Nephron progenitor cell (in vitro differentiated cells): Measurements from ENCODE around the gene C17orf107.
"Not testable (repeated sequence)": the region's sequence is repeated elsewhere in the genome, so short reads cannot be mapped to it uniquely, and the experiment has no call there.

ENCODE experiments used
- DNase-seq: peaks from one replicate; pipeline ENCODE4 v3.0.0; 2021
- H3K27ac Mint-ChIP-seq: 2 replicates; pipeline ENCODE4 v1.8.0; 2021; ENCODE audit warnings: mild to moderate bottlenecking, moderate library complexity, mixed read lengths
- H3K27me3 Mint-ChIP-seq: 2 replicates; pipeline ENCODE4 v1.8.0; 2021; ENCODE audit warnings: mild to moderate bottlenecking, low read depth, mixed read lengths; ENCODE audit not compliant: poor library complexity
- H3K36me3 Mint-ChIP-seq: 2 replicates; pipeline ENCODE4 v1.8.0; 2021; ENCODE audit warnings: low read depth, mixed read lengths
- H3K4me1 Mint-ChIP-seq: 2 replicates; pipeline ENCODE4 v1.8.0; 2021; ENCODE audit warnings: mixed read lengths
- H3K4me3 Mint-ChIP-seq: 2 replicates; pipeline ENCODE4 v1.8.0; 2021; ENCODE audit warnings: mild to moderate bottlenecking, moderate library complexity, mixed read lengths
- H3K9me3 Mint-ChIP-seq: 2 replicates; pipeline ENCODE4 v1.8.0; 2021; ENCODE audit warnings: mild to moderate bottlenecking, moderate library complexity, mixed read lengths
- TF ChIP-seq, protein P1 (sequence below): fragments of 200-600 bp; sonication (generic); IDR thresholded peaks from 2 replicates; pipeline ENCODE4 v1.5.0; 2021; ENCODE audit warnings: antibody characterized with exemption

The C17orf107 gene

GRCh38 chr17:4854111-4854681, 45.1 kb upstream of the C17orf107 start:
- no peak for DNase-seq
- H3K4me1 Mint-ChIP-seq = peaks cover 71% of the 10 kb centered on the region

GRCh38 chr17:4856271-4856936, 42.9 kb upstream of the C17orf107 start:
- H3K9me3 Mint-ChIP-seq = peaks cover 5% of the 10 kb centered on the region
- H3K4me3 Mint-ChIP-seq = peak overlapping the region; percentile 9
- peaks cover 23% of the 10 kb centered on the region for H3K36me3 Mint-ChIP-seq
- TF ChIP-seq, protein P1, sequence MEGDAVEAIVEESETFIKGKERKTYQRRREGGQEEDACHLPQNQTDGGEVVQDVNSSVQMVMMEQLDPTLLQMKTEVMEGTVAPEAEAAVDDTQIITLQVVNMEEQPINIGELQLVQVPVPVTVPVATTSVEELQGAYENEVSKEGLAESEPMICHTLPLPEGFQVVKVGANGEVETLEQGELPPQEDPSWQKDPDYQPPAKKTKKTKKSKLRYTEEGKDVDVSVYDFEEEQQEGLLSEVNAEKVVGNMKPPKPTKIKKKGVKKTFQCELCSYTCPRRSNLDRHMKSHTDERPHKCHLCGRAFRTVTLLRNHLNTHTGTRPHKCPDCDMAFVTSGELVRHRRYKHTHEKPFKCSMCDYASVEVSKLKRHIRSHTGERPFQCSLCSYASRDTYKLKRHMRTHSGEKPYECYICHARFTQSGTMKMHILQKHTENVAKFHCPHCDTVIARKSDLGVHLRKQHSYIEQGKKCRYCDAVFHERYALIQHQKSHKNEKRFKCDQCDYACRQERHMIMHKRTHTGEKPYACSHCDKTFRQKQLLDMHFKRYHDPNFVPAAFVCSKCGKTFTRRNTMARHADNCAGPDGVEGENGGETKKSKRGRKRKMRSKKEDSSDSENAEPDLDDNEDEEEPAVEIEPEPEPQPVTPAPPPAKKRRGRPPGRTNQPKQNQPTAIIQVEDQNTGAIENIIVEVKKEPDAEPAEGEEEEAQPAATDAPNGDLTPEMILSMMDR = no peak
- no peak for DNase-seq
- peak overlapping the region; percentile 50 for H3K27ac Mint-ChIP-seq
- peaks cover 70% of the 10 kb centered on the region for H3K4me1 Mint-ChIP-seq
- H3K27me3 Mint-ChIP-seq = no peaks in the 10 kb centered on the region

More at GRCh38 chr17:4854111-4854681, 45.1 kb upstream of the C17orf107 start:
- H3K4me3 Mint-ChIP-seq = no peak overlapping the region
- peaks cover 21% of the 10 kb centered on the region for H3K36me3 Mint-ChIP-seq
- H3K27ac Mint-ChIP-seq = peak overlapping the region; percentile 88
- peaks cover 5% of the 10 kb centered on the region for H3K9me3 Mint-ChIP-seq
- no peaks in the 10 kb centered on the region for H3K27me3 Mint-ChIP-seq
- TF ChIP-seq, protein P1 = no peak

DNA sequence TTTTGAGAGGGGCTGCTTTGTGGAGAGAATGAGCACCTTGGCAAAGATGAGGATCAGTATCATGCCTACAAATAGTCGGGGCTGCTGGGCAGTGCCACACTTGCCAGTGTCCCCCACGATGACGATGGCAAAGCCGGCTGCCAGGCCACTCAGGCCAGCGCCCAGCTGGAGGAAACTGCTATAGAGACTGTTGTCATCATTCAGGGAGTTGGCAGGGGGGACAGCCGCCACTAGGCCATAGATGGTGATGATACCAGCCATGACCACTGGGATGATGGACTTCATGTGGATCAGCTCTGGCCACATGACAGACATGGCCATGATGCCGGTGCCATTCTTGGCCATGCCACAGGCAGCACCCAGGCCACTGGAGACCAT, 42.4 kb upstream of the C17orf107 start:
- no peak overlapping the region for H3K4me3 Mint-ChIP-seq
- no peaks in the 10 kb centered on the region for H3K27me3 Mint-ChIP-seq

GRCh38 chr17:4857347-4857746, 42.0 kb upstream of the C17orf107 start:
- Mint-ChIP-seq H3K36me3 (peaks cover 27% of the 10 kb centered on the region), H3K4me1 (peaks cover 62% of the 10 kb centered on the region), H3K27ac (peak overlapping the region; percentile 75)
- not testable (repeated sequence) for H3K4me3 Mint-ChIP-seq, H3K9me3 Mint-ChIP-seq, H3K27me3 Mint-ChIP-seq, DNase-seq

More for the DNA sequence above, 42.4 kb upstream of the C17orf107 start:
- Mint-ChIP-seq H3K27ac (peak overlapping the region; percentile 48), H3K9me3 (peaks cover 5% of the 10 kb centered on the region), H3K4me1 (peaks cover 67% of the 10 kb centered on the region), H3K36me3 (peaks cover 25% of the 10 kb centered on the region)
- DNase-seq = no peak
- TF ChIP-seq, protein P1 = no peak

GRCh38 chr17:4858068-4858881, 41.1 kb upstream of the C17orf107 start:
- Mint-ChIP-seq H3K27ac (peak overlapping the region; percentile 75), H3K4me1 (peaks cover 60% of the 10 kb centered on the region), H3K9me3 (peaks cover 5% of the 10 kb centered on the region), H3K4me3 (peak overlapping the region; percentile 65), H3K27me3 (no peaks in the 10 kb centered on the region), H3K36me3 (peaks cover 31% of the 10 kb centered on the region)
- no peak for DNase-seq
- TF ChIP-seq, protein P1 = no peak

DNA sequence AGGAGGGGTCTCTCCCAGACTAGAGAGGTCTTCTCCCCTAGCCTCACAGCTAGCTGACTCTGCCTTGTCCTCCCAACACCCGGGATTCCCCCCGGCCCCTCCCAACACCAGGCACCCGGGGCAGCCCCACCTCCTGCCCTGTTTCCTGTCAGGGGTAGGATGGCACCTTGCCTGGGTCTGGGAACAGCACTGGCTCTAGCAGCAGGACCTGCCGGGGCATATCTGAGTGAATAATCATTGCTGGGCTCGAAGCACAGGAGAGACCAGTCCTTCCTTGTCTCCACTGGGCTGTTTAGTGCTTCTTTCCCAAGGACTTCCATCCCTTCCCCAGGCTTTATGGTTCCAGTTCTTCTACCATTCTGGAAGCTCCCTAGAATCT, 40.5 kb upstream of the C17orf107 start:
- Mint-ChIP-seq H3K27ac (peak overlapping the region; percentile 43), H3K36me3 (peaks cover 33% of the 10 kb centered on the region), H3K9me3 (peaks cover 5% of the 10 kb centered on the region), H3K27me3 (no peaks in the 10 kb centered on the region), H3K4me1 (peaks cover 57% of the 10 kb centered on the region), H3K4me3 (peak overlapping the region; percentile 65)
- no peak for DNase-seq
- TF ChIP-seq, protein P1 = no peak
